ENCODE data around the gene BRF1. TPM values are rescaled to one million over a fixed set of nuclear protein-coding genes. Genes with fewer than 3 reads are reported as not detected.
A peak's percentile ranks its signal among the peaks of the same experiment; 100 is the strongest.

Gene BRF1
- total and polyA plus RNA-seq, 2 of the 8 experiments (the other 6 are each of a cell fraction or from before 2014, with no cell fraction given) = 7.7 to 18.3 TPM

DNA sequence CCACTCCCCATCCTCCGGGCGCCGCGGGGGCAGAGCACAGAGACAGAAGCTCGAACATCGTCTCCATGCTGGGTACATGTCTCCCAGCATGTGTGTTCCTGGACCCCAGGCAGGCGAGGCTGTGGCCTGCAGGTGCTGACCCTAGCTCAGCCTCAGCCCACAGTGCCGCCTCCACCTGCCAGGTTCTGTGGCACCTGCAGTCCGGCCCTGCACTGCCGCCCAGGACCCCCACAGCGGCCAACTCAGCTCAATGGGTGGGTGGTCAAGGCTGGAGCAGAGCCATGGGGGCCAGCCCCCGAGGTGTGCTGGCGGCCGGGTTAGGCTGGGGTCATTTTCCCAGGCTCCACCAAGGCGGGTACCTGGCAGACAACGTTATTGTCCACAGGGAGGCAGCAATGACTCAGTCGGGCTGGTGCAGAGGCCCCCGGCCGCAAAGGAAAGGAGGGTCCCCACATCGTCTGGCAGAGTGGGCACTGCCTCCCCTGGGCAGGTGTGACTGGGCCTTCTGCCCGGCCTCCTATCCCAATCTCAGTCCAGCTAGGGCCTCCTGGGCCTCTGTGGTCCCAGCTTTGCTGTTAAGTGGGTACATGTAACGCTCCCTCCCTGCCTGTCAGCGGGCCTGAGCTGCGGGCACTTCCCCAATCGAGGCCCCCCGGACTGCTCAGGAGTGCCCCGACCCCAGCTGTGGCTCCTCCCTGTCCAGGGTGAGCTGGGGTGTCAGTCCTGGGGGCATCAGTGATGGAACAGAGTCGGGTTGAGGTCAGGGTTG, 99.5 kb downstream of the BRF1 start (continued):
- TF ChIP-seq HDAC6 (IDR thresholded peaks at IDR 0.05; ENCODE audit: low read depth, low read length) (no peak), RAD21 (IDR thresholded peaks at IDR 0.05 in 1 of 2, conservative IDR thresholded peaks at IDR 0.05 in 1 of 2; ENCODE audit: low read depth in 2 of 2, low read length in 2 of 2) (peak; percentile 56 to 68), FOSL1 (IDR thresholded peaks at IDR 0.05; ENCODE audit: insufficient read depth, low read depth, low read length) (no peak), TCF12 (IDR thresholded peaks at IDR 0.05; ENCODE audit: low read depth, low read length) (no peak)
